Stimulated activated CD4-positive, alpha-beta T cell treated with anti-CD3 and anti-CD28 coated beads, Interleukin-15, amount 100 ng/mL, for 48 hours (primary cell): ENCODE measurements around the gene BAG2.
A peak's percentile ranks its signal among the peaks of the same experiment; 100 is the strongest.

Experiments
- DNase-seq, 2 donors: peaks; one replicate each; pipeline ENCODE4 v3.0.0-alpha.2; 2020; ENCODE audit warnings: low read depth in 2 of 2

The BAG2 gene

GRCh38 chr6:57174511-57174907 lies 2.4 kb downstream of the BAG2 start:
- no peak for DNase-seq

GRCh38 chr6:57177545-57178265 lies 5.6 kb downstream of the BAG2 start:
- DNase-seq = no peak

- DNase-seq = no peak
Observed at GRCh38 chr6:57180596-57180995, 8.5 kb downstream of the BAG2 start.

- no peak for DNase-seq
Observed at GRCh38 chr6:57182017-57182432, 9.9 kb downstream of the BAG2 start.

- DNase-seq = no peak
Observed at GRCh38 chr6:57183336-57183735, 11.2 kb downstream of the BAG2 start.

GRCh38 chr6:57190140-57190539 lies 18.0 kb downstream of the BAG2 start:
- no peak for DNase-seq

GRCh38 chr6:57193177-57193576 lies 21.1 kb downstream of the BAG2 start:
- DNase-seq = no peak

- DNase-seq = no peak
Observed at GRCh38 chr6:57195457-57195856, 23.3 kb downstream of the BAG2 start.

- DNase-seq = no peak
Observed at GRCh38 chr6:57198926-57199636, 27.0 kb downstream of the BAG2 start.

GRCh38 chr6:57201718-57202117 lies 29.6 kb downstream of the BAG2 start:
- no peak for DNase-seq

- DNase-seq = no peak
Observed at GRCh38 chr6:57205550-57206328, 33.6 kb downstream of the BAG2 start.

GRCh38 chr6:57207141-57207540 lies 35.0 kb downstream of the BAG2 start:
- no peak for DNase-seq

- no peak for DNase-seq
Observed at GRCh38 chr6:57207872-57208271, 35.7 kb downstream of the BAG2 start.

- no peak for DNase-seq
Observed at GRCh38 chr6:57209030-57209429, 36.9 kb downstream of the BAG2 start.

GRCh38 chr6:57210060-57210459 lies 37.9 kb downstream of the BAG2 start:
- DNase-seq = no peak

GRCh38 chr6:57215260-57215659 lies 43.1 kb downstream of the BAG2 start:
- no peak for DNase-seq

GRCh38 chr6:57216235-57217101 lies 44.3 kb downstream of the BAG2 start:
- DNase-seq = no peak

GRCh38 chr6:57217270-57217669 lies 45.1 kb downstream of the BAG2 start:
- no peak for DNase-seq

GRCh38 chr6:57220083-57220703 lies 48.1 kb downstream of the BAG2 start:
- no peak for DNase-seq

- DNase-seq = peak in 1 of 2 donors; percentile 36
Observed at GRCh38 chr6:57221191-57221935, 49.2 kb downstream of the BAG2 start.
